ENCODE data around the gene LPP.

The LPP gene

GRCh38 chr3:188761964-188762363, 608.0 kb downstream of the LPP start:
- TF ChIP-seq EZH2phosphoT487 (conservative IDR thresholded peaks at IDR 0.05; ENCODE audit: low read length) (no peak), CTCF (IDR thresholded peaks at IDR 0.05; ENCODE audit: insufficient read depth, low read length, poor library complexity, severe bottlenecking) (no peak)
- Histone ChIP-seq H3K9me3 (ENCODE audit: insufficient read depth, low read length) (no peaks in the 10 kb centered on the region), H3K4me3 (ENCODE audit: insufficient read depth, low read length, poor library complexity, severe bottlenecking) (no peak overlapping the region), H3K27ac (ENCODE audit: low read depth, low read length) (no peak overlapping the region), H3K79me2 (ENCODE audit: insufficient read depth, low read length) (no peaks in the 10 kb centered on the region), H2AFZ (ENCODE audit: low read depth, low read length, severe bottlenecking) (no peak overlapping the region), H3F3A (ENCODE audit: insufficient read depth) (peaks cover 5% of the 10 kb centered on the region; the same call in 1 of the 2 replicates), H3K36me3 (ENCODE audit: low read length) (no peaks in the 10 kb centered on the region), H3K4me2 (ENCODE audit: low read depth, low read length, poor library complexity, severe bottlenecking) (no peak overlapping the region), H4K20me1 (ENCODE audit: low read depth, low read length) (no peaks in the 10 kb centered on the region), H3K27me3 (ENCODE audit: low read length) (no peaks in the 10 kb centered on the region), H3K9me2 (replicated peaks; ENCODE audit: insufficient read depth, low read length) (no peaks in the 10 kb centered on the region), H3K9ac (ENCODE audit: low read length) (no peak overlapping the region)

- Histone ChIP-seq H4K20me1 (ENCODE audit: low read depth, low read length) (no peaks in the 10 kb centered on the region), H3K9me2 (replicated peaks; ENCODE audit: insufficient read depth, low read length) (no peaks in the 10 kb centered on the region), H3K27me3 (ENCODE audit: low read length) (no peaks in the 10 kb centered on the region), H3K27ac (ENCODE audit: low read depth, low read length) (no peak overlapping the region), H3K4me3 (ENCODE audit: insufficient read depth, low read length, poor library complexity, severe bottlenecking) (no peak overlapping the region), H2AFZ (ENCODE audit: low read depth, low read length, severe bottlenecking) (no peak overlapping the region), H3K36me3 (ENCODE audit: low read length) (no peaks in the 10 kb centered on the region), H3K9me3 (ENCODE audit: insufficient read depth, low read length) (no peaks in the 10 kb centered on the region), H3K79me2 (ENCODE audit: insufficient read depth, low read length) (no peaks in the 10 kb centered on the region), H3K9ac (ENCODE audit: low read length) (no peak overlapping the region), H3K4me2 (ENCODE audit: low read depth, low read length, poor library complexity, severe bottlenecking) (no peak overlapping the region), H3F3A (ENCODE audit: insufficient read depth) (no peaks in the 10 kb centered on the region)
- TF ChIP-seq CTCF (IDR thresholded peaks at IDR 0.05; ENCODE audit: insufficient read depth, low read length, poor library complexity, severe bottlenecking) (no peak), EZH2phosphoT487 (conservative IDR thresholded peaks at IDR 0.05; ENCODE audit: low read length) (no peak)
These were observed 610.7 kb downstream of the LPP start for GRCh38 chr3:188764609-188765008.

GRCh38 chr3:188769831-188770230, 615.9 kb downstream of the LPP start:
- Histone ChIP-seq H3K36me3 (ENCODE audit: low read length) (no peaks in the 10 kb centered on the region), H3F3A (ENCODE audit: insufficient read depth) (no peaks in the 10 kb centered on the region)

More at GRCh38 chr3:188769831-188770230, 615.9 kb downstream of the LPP start:
- Histone ChIP-seq H3K27ac (ENCODE audit: low read depth, low read length) (no peak overlapping the region), H3K27me3 (ENCODE audit: low read length) (no peaks in the 10 kb centered on the region), H2AFZ (ENCODE audit: low read depth, low read length, severe bottlenecking) (no peak overlapping the region), H4K20me1 (ENCODE audit: low read depth, low read length) (no peaks in the 10 kb centered on the region), H3K4me3 (ENCODE audit: insufficient read depth, low read length, poor library complexity, severe bottlenecking) (no peak overlapping the region), H3K4me2 (ENCODE audit: low read depth, low read length, poor library complexity, severe bottlenecking) (no peak overlapping the region), H3K79me2 (ENCODE audit: insufficient read depth, low read length) (no peaks in the 10 kb centered on the region), H3K9me3 (ENCODE audit: insufficient read depth, low read length) (no peaks in the 10 kb centered on the region), H3K9me2 (replicated peaks; ENCODE audit: insufficient read depth, low read length) (no peaks in the 10 kb centered on the region), H3K9ac (ENCODE audit: low read length) (no peak overlapping the region)
- no peak for TF ChIP-seq CTCF (IDR thresholded peaks at IDR 0.05; ENCODE audit: insufficient read depth, low read length, poor library complexity, severe bottlenecking)
- TF ChIP-seq EZH2phosphoT487 (conservative IDR thresholded peaks at IDR 0.05; ENCODE audit: low read length) = no peak

All from SU-DHL-6 (cell line).